IMR-90 (cell line): ENCODE measurements around the gene BIRC5.
"Not testable (repeated sequence)": the region's sequence is repeated elsewhere in the genome, so short reads cannot be mapped to it uniquely, and the experiment has no call there.

Experiments used
- CEBPB ChIP-seq: IDR thresholded peaks from 2 replicates; pipeline ENCODE4 v1.6.1; 2012; ENCODE audit warnings: low read depth, low read length, improper control_type of control experiment
- CTCF ChIP-seq: conservative IDR thresholded peaks from 2 replicates; pipeline ENCODE4 v1.5.1; 2012; ENCODE audit warnings: mild to moderate bottlenecking, low read depth, low read length, improper control_type of control experiment
- ELK1 ChIP-seq: fragments of 150-350 bp; IDR thresholded peaks from 2 replicates; pipeline ENCODE4 v1.6.1; 2016; ENCODE audit warnings: low read depth, mild to moderate bottlenecking, low read length, moderate library complexity, borderline replicate concordance
- FOS ChIP-seq: fragments of 150-350 bp; IDR thresholded peaks from 2 replicates; pipeline ENCODE4 v1.6.1; 2016; ENCODE audit warnings: low read depth, low read length
- MAFK ChIP-seq: IDR thresholded peaks from 2 replicates; pipeline ENCODE4 v1.6.1; 2012; ENCODE audit warnings: low read depth, low read length, improper control_type of control experiment
- MXI1 ChIP-seq: IDR thresholded peaks from 2 replicates; pipeline ENCODE4 v1.6.1; 2012; ENCODE audit warnings: low read depth, mild to moderate bottlenecking, low read length, moderate library complexity, borderline replicate concordance
- NFE2L2 ChIP-seq: fragments of 150-350 bp; IDR thresholded peaks from 2 replicates; pipeline ENCODE4 v1.6.1; 2016; ENCODE audit warnings: low read depth, mild to moderate bottlenecking, low read length
- POLR2A ChIP-seq: IDR thresholded peaks from 2 replicates; pipeline ENCODE4 v1.6.1; 2012; ENCODE audit warnings: mild to moderate bottlenecking, low read depth, low read length
- RAD21 ChIP-seq: IDR thresholded peaks from 2 replicates; pipeline ENCODE4 v1.6.1; 2012; ENCODE audit warnings: low read length, improper control_type of control experiment
- RCOR1 ChIP-seq: IDR thresholded peaks from 2 replicates; pipeline ENCODE4 v1.6.1; 2012; ENCODE audit warnings: mild to moderate bottlenecking, low read length, improper control_type of control experiment; ENCODE audit not compliant: insufficient replicate concordance
- SMC3 ChIP-seq: fragments of 150-350 bp; IDR thresholded peaks from 2 replicates; pipeline ENCODE4 v1.6.1; 2016; ENCODE audit warnings: low read depth, mild to moderate bottlenecking, antibody characterized with exemption, low read length, moderate library complexity
- TF ChIP-seq, protein P1 (sequence below): fragments of 150-350 bp; IDR thresholded peaks from 2 replicates; pipeline ENCODE4 v1.6.1; 2017; ENCODE audit warnings: mild to moderate bottlenecking, antibody characterized with exemption, low read length, low read depth

DNA sequence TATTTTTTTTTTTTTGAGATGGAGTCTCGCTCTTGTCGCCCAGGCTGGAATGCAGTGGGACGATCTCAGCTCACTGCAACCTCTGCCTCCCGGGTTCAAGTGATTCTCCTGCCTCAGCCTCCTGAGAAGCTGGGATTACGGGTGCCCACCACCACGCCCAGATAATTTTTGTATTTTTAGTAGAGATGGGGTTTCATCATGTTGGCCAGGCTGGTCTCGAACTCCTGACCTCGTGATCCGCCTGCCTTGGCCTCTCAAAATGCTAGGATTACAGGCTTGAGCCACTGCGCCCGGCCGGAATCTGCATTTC is 39.5 kb downstream of the BIRC5 start:
- not testable (repeated sequence) for TF ChIP-seq RAD21, CTCF, CEBPB, POLR2A, ELK1, FOS, RCOR1, MXI1, MAFK, NFE2L2, SMC3
- TF ChIP-seq, protein P1, sequence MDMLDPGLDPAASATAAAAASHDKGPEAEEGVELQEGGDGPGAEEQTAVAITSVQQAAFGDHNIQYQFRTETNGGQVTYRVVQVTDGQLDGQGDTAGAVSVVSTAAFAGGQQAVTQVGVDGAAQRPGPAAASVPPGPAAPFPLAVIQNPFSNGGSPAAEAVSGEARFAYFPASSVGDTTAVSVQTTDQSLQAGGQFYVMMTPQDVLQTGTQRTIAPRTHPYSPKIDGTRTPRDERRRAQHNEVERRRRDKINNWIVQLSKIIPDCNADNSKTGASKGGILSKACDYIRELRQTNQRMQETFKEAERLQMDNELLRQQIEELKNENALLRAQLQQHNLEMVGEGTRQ = not testable (repeated sequence)
